Neural cell (in vitro differentiated cells): Measurements from ENCODE around the gene ZNF324. TPM values are rescaled to one million over a fixed set of nuclear protein-coding genes. Genes with fewer than 3 reads are reported as not detected.
A peak's percentile ranks its signal among the peaks of the same experiment; 100 is the strongest.

ENCODE experiments used
- H2AFZ ChIP-seq: fragments of 200-600, 300-800 bp; sonication (generic), shearing (Covaris generic); 2 replicates; pipeline ENCODE4 v1.6.0; 2014; ENCODE audit warnings: low read depth, mild to moderate bottlenecking, antibody characterized with exemption, low read length, moderate library complexity
- H3F3A ChIP-seq: fragments of 200-600 bp; shearing (Covaris generic); 2 replicates; pipeline ENCODE4 v1.6.1; 2016; ENCODE audit warnings: mild to moderate bottlenecking, moderate library complexity, mixed read lengths, antibody characterized with exemption, low read length; ENCODE audit not compliant: insufficient read depth, poor library complexity, severe bottlenecking
- H3K27ac ChIP-seq: fragments of 200-600, 300-800 bp; sonication (generic), shearing (Covaris generic); 2 replicates; pipeline ENCODE4 v1.5.1; 2014; ENCODE audit warnings: mild to moderate bottlenecking, low read length, moderate library complexity
- H3K27me3 ChIP-seq: fragments of 300-800, 200-600 bp; sonication (generic), shearing (Covaris generic); 2 replicates; pipeline ENCODE4 v1.6.0; 2014; ENCODE audit warnings: mild to moderate bottlenecking, low read depth, low read length, moderate library complexity; ENCODE audit not compliant: insufficient read depth
- H3K36me3 ChIP-seq: fragments of 300-800, 200-600 bp; sonication (generic), shearing (Covaris generic); 2 replicates; pipeline ENCODE4 v1.5.1; 2014; ENCODE audit warnings: mild to moderate bottlenecking, antibody characterized with exemption, low read length, moderate library complexity; ENCODE audit not compliant: insufficient read depth
- H3K4me2 ChIP-seq: fragments of 300-800, 200-600 bp; sonication (generic), shearing (Covaris generic); 2 replicates; pipeline ENCODE4 v1.6.0; 2014; ENCODE audit warnings: mild to moderate bottlenecking, low read length
- H3K4me3 ChIP-seq: fragments of 300-800, 200-600 bp; sonication (generic), shearing (Covaris generic); 2 replicates; pipeline ENCODE4 v1.5.1; 2014; ENCODE audit warnings: mild to moderate bottlenecking, low read length, moderate library complexity
- H3K79me2 ChIP-seq: fragments of 200-600 bp; shearing (Covaris generic); replicated peaks from 2 replicates; pipeline ENCODE4 v1.6.0; 2014; ENCODE audit warnings: mild to moderate bottlenecking, low read length, moderate library complexity; ENCODE audit not compliant: insufficient read depth
- H3K9ac ChIP-seq: fragments of 300-800, 200-600 bp; sonication (generic), shearing (Covaris generic); 2 replicates; pipeline ENCODE4 v1.6.1; 2016; ENCODE audit warnings: mild to moderate bottlenecking, low read length, mixed read lengths
- H3K9me2 ChIP-seq: fragments of 200-600 bp; shearing (Covaris generic); 2 replicates; pipeline ENCODE4 v1.6.1; 2016; ENCODE audit warnings: mild to moderate bottlenecking, low read length, mixed read lengths; ENCODE audit not compliant: insufficient read depth
- H3K9me3 ChIP-seq: fragments of 200-600, 300-800 bp; sonication (generic), shearing (Covaris generic); 2 replicates; pipeline ENCODE4 v1.6.1; 2016; ENCODE audit warnings: mild to moderate bottlenecking, mixed run types, low read length, moderate library complexity, mixed read lengths
- H4K20me1 ChIP-seq: fragments of 200-600 bp; shearing (Covaris generic); 2 replicates; pipeline ENCODE4 v1.6.1; 2016; ENCODE audit warnings: mild to moderate bottlenecking, mixed run types; ENCODE audit not compliant: insufficient read depth
- EP300 ChIP-seq: fragments of 450-650 bp; conservative IDR thresholded peaks from 2 replicates; pipeline ENCODE4 v1.6.1; 2014; ENCODE audit warnings: antibody characterized with exemption, mild to moderate bottlenecking, moderate library complexity; ENCODE audit not compliant: poor library complexity, severe bottlenecking
- EZH2 ChIP-seq: fragments of 200-600, 300-800 bp; shearing (Covaris generic), sonication (generic); IDR thresholded peaks from 2 replicates; pipeline ENCODE4 v1.6.1; 2014; ENCODE audit warnings: antibody characterized with exemption, low read length, borderline replicate concordance, mild to moderate bottlenecking; ENCODE audit not compliant: insufficient read depth, poor library complexity, severe bottlenecking
- MXI1 ChIP-seq: fragments of 450-650 bp; conservative IDR thresholded peaks from 2 replicates; pipeline ENCODE4 v1.6.1; 2014; ENCODE audit warnings: antibody characterized with exemption, mild to moderate bottlenecking; ENCODE audit not compliant: poor library complexity, severe bottlenecking
- POLR2AphosphoS5 ChIP-seq: IDR thresholded peaks from 2 replicates; pipeline ENCODE4 v1.6.1; 2012
- RAD21 ChIP-seq: fragments of 450-650 bp; conservative IDR thresholded peaks from 2 replicates; pipeline ENCODE4 v1.6.1; 2014; ENCODE audit warnings: antibody characterized with exemption, mild to moderate bottlenecking, moderate library complexity
- SMC3 ChIP-seq: fragments of 450-650 bp; conservative IDR thresholded peaks from 2 replicates; pipeline ENCODE4 v1.6.1; 2014; ENCODE audit warnings: antibody characterized with exemption, mild to moderate bottlenecking, moderate library complexity; ENCODE audit not compliant: poor library complexity
- TAF1 ChIP-seq: IDR thresholded peaks from 2 replicates; pipeline ENCODE4 v1.6.1; 2012; ENCODE audit warnings: low read depth
- polyA plus RNA-seq: library from polyadenylated mRNA; depleted of rRNA; stranded (reverse); fragments of >200 nt; gene quantifications from 2 replicates; pipeline ENCODE4 v1.2.3, GENCODE V29; 2014
- TF ChIP-seq, protein P1 (sequence below): fragments of 450-650 bp; IDR thresholded peaks from 2 replicates; pipeline ENCODE4 v1.5.1; 2014; ENCODE audit warnings: antibody characterized with exemption, mild to moderate bottlenecking, moderate library complexity; ENCODE audit not compliant: poor library complexity, severe bottlenecking
- TF ChIP-seq, protein P2 (sequence below): IDR thresholded peaks from 2 replicates; pipeline ENCODE4 v1.6.1; 2012; ENCODE audit warnings: borderline replicate concordance

ZNF324 gene
- polyA plus RNA-seq, 1 donor from 2014 or later = 12.5 TPM

GRCh38 chr19:58479736-58480480 lies 13.0 kb downstream of the ZNF324 start:
- H3K36me3 ChIP-seq = no peaks in the 10 kb centered on the region
- H3K9me3 ChIP-seq = no peaks in the 10 kb centered on the region
- H3F3A ChIP-seq = no peaks in the 10 kb centered on the region
- no peaks in the 10 kb centered on the region for H3K79me2 ChIP-seq
- no peak overlapping the region for H3K4me3 ChIP-seq
- H3K9ac ChIP-seq = no peak overlapping the region
- no peaks in the 10 kb centered on the region for H3K27me3 ChIP-seq
- no peak for TF ChIP-seq RAD21
- no peak for TF ChIP-seq EZH2
- TF ChIP-seq EP300 = no peak
- TF ChIP-seq, protein P1, sequence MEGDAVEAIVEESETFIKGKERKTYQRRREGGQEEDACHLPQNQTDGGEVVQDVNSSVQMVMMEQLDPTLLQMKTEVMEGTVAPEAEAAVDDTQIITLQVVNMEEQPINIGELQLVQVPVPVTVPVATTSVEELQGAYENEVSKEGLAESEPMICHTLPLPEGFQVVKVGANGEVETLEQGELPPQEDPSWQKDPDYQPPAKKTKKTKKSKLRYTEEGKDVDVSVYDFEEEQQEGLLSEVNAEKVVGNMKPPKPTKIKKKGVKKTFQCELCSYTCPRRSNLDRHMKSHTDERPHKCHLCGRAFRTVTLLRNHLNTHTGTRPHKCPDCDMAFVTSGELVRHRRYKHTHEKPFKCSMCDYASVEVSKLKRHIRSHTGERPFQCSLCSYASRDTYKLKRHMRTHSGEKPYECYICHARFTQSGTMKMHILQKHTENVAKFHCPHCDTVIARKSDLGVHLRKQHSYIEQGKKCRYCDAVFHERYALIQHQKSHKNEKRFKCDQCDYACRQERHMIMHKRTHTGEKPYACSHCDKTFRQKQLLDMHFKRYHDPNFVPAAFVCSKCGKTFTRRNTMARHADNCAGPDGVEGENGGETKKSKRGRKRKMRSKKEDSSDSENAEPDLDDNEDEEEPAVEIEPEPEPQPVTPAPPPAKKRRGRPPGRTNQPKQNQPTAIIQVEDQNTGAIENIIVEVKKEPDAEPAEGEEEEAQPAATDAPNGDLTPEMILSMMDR = no peak
- peak; percentile 0 for TF ChIP-seq POLR2AphosphoS5
- no peak overlapping the region for H2AFZ ChIP-seq
- H3K27ac ChIP-seq = no peak overlapping the region
- no peaks in the 10 kb centered on the region for H4K20me1 ChIP-seq
- no peak overlapping the region for H3K4me2 ChIP-seq
- no peaks in the 10 kb centered on the region for H3K9me2 ChIP-seq

DNA sequence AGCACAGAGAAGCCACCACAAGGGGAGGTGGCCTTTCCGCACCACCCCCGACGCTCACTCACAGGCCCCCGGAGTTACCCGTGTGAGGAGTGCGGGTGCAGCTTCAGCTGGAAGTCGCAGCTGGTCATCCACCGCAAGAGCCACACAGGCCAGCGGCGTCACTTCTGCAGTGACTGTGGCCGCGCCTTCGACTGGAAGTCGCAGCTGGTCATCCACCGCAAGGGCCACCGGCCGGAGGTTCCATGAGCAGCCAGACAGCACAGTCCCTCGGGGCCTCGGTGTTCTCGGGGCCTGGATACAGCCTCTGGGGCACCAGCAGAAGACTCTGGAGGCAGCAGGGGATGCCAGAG lies 13.6 kb downstream of the ZNF324 start:
- H2AFZ ChIP-seq = no peak overlapping the region
- TF ChIP-seq MXI1 (no peak), EZH2 (no peak), EP300 (no peak), TAF1 (no peak), SMC3 (no peak), RAD21 (no peak), POLR2AphosphoS5 (no peak)
- TF ChIP-seq, protein P2, sequence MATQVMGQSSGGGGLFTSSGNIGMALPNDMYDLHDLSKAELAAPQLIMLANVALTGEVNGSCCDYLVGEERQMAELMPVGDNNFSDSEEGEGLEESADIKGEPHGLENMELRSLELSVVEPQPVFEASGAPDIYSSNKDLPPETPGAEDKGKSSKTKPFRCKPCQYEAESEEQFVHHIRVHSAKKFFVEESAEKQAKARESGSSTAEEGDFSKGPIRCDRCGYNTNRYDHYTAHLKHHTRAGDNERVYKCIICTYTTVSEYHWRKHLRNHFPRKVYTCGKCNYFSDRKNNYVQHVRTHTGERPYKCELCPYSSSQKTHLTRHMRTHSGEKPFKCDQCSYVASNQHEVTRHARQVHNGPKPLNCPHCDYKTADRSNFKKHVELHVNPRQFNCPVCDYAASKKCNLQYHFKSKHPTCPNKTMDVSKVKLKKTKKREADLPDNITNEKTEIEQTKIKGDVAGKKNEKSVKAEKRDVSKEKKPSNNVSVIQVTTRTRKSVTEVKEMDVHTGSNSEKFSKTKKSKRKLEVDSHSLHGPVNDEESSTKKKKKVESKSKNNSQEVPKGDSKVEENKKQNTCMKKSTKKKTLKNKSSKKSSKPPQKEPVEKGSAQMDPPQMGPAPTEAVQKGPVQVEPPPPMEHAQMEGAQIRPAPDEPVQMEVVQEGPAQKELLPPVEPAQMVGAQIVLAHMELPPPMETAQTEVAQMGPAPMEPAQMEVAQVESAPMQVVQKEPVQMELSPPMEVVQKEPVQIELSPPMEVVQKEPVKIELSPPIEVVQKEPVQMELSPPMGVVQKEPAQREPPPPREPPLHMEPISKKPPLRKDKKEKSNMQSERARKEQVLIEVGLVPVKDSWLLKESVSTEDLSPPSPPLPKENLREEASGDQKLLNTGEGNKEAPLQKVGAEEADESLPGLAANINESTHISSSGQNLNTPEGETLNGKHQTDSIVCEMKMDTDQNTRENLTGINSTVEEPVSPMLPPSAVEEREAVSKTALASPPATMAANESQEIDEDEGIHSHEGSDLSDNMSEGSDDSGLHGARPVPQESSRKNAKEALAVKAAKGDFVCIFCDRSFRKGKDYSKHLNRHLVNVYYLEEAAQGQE = no peak
- TF ChIP-seq, protein P1 = no peak
- no peaks in the 10 kb centered on the region for H3F3A ChIP-seq
- H3K27me3 ChIP-seq = no peaks in the 10 kb centered on the region
- H3K79me2 ChIP-seq = no peaks in the 10 kb centered on the region
- H3K9ac ChIP-seq = no peak overlapping the region
- no peak overlapping the region for H3K4me2 ChIP-seq
- no peaks in the 10 kb centered on the region for H3K36me3 ChIP-seq
- no peak overlapping the region for H3K4me3 ChIP-seq
- H4K20me1 ChIP-seq = no peaks in the 10 kb centered on the region
- no peak overlapping the region for H3K27ac ChIP-seq
- no peaks in the 10 kb centered on the region for H3K9me2 ChIP-seq
- no peaks in the 10 kb centered on the region for H3K9me3 ChIP-seq
